Measurements from ENCODE around the gene ADORA2B. TPM values are rescaled to one million over a fixed set of nuclear protein-coding genes. Genes with fewer than 3 reads are reported as not detected.

ADORA2B gene
- total and polyA plus RNA-seq, 2 of the 4 experiments (the other 2 are of a cell fraction): 5.2 to 5.5 TPM

DNA sequence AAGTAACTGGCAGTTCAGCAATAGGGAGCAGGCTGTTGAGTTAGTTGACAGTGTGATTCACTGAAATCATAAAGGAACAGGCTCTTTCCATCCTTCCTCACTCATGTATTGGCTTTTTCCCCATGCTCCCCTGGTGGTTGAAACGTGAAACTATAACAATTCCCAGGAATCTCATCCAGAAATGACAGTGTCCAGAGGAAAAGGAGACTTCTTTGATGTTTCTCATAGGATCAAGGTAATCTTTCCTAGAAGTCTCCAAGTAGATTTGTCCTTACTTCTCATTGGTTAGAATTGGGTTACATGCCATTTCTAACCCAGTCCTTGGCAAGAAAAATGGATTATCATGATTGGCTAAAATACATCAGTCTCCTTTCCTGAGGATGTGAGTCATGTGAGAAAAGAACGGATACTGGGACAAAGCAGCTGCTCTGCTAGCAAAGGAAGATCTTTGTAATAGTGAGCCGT lies 69.0 kb downstream of the ADORA2B start:
- H2BK15ac ChIP-seq (ENCODE audit: low read depth, low read length): no peak overlapping the region
- H3K4me3 ChIP-seq (ENCODE audit: insufficient read depth, low read depth, low read length): no peak overlapping the region
- intact Hi-C loops (cut with micrococcal nuclease): no loop called here
- H4K91ac ChIP-seq (ENCODE audit: insufficient read depth, low read depth, low read length): no peak overlapping the region
- no peak overlapping the region for H2BK20ac ChIP-seq (ENCODE audit: low read depth, low read length)
- H3K23ac ChIP-seq (ENCODE audit: low read depth, low read length): no peak overlapping the region
- H3K9me3 ChIP-seq (ENCODE audit: control insufficient read depth, insufficient read depth, low read length): no peaks in the 10 kb centered on the region
- peak overlapping the region; percentile 50; the same call in 1 of the 2 replicates for H4K5ac ChIP-seq (ENCODE audit: low read depth, low read length)
- in situ Hi-C loops (cut with MboI; ENCODE audit: low sequenced_read_pairs): no loop called here
- CTCF ChIA-PET: interaction anchor here (0.6 to 1.0 kb wide), 5 partner anchors 9 to 190 kb away, joined by 3 to 4 read pairs (median 3); no protein-coding TSS in a partner anchor
- no peak overlapping the region for H3K27ac ChIP-seq (ENCODE audit: insufficient read depth, low read length)
- H2AK5ac ChIP-seq (ENCODE audit: low read depth, low read length): no peak overlapping the region
- H3K4me1 ChIP-seq (ENCODE audit: control insufficient read depth, insufficient read depth, low read length): peaks cover 5% of the 10 kb centered on the region
- no peaks in the 10 kb centered on the region for H3K27me3 ChIP-seq (ENCODE audit: control insufficient read depth, insufficient read depth, low read length)
- BruUV-seq (replicated peaks): no TSS peak
- H3K4me2 ChIP-seq (ENCODE audit: low read depth, low read length): peak overlapping the region; percentile 78; the same call in 1 of the 2 replicates
- no peak overlapping the region for H3K4ac ChIP-seq (ENCODE audit: low read depth, low read length)
- WGBS, 2 experiments (ENCODE audit: extremely low coverage in 2 of 2, insufficient read length in 1 of 2): no CpG with 5 or more reads among the region's 3 CpGs
- H3K9me1 ChIP-seq (ENCODE audit: insufficient read depth, low read length): peaks cover 4% of the 10 kb centered on the region; the same call in 1 of the 2 replicates
- H2AK9ac ChIP-seq (replicated peaks; ENCODE audit: low read depth, low read length, poor library complexity): no peak overlapping the region
- TF ChIP-seq CEBPB (IDR thresholded peaks at IDR 0.05; ENCODE audit: low read depth, low read length) (no peak), MAZ (IDR thresholded peaks at IDR 0.05; ENCODE audit: borderline replicate concordance, low read depth, low read length) (no peak), RCOR1 (IDR thresholded peaks at IDR 0.05; ENCODE audit: insufficient replicate concordance, low read length) (no peak), POLR2A (IDR thresholded peaks at IDR 0.05; ENCODE audit: low read depth, low read length) (no peak), NFE2L2 (IDR thresholded peaks at IDR 0.05; ENCODE audit: low read depth, low read length) (no peak), RFX5 (IDR thresholded peaks at IDR 0.05; ENCODE audit: low read depth, low read length) (no peak), BHLHE40 (IDR thresholded peaks at IDR 0.05; ENCODE audit: low read depth, low read length) (no peak), RAD21 (IDR thresholded peaks at IDR 0.05; ENCODE audit: low read length) (peak; percentile 41), MXI1 (IDR thresholded peaks at IDR 0.05; ENCODE audit: borderline replicate concordance, low read depth, low read length) (no peak), CHD1 (IDR thresholded peaks at IDR 0.05; ENCODE audit: low read depth, low read length) (no peak), MAFK (IDR thresholded peaks at IDR 0.05; ENCODE audit: low read depth, low read length) (no peak), CTCF (conservative IDR thresholded peaks at IDR 0.05; ENCODE audit: low read depth, low read length) (peak; percentile 67), FOS (IDR thresholded peaks at IDR 0.05; ENCODE audit: low read depth, low read length) (no peak; the same call in 1 of the 2 replicates)
- TF ChIP-seq, protein P1, sequence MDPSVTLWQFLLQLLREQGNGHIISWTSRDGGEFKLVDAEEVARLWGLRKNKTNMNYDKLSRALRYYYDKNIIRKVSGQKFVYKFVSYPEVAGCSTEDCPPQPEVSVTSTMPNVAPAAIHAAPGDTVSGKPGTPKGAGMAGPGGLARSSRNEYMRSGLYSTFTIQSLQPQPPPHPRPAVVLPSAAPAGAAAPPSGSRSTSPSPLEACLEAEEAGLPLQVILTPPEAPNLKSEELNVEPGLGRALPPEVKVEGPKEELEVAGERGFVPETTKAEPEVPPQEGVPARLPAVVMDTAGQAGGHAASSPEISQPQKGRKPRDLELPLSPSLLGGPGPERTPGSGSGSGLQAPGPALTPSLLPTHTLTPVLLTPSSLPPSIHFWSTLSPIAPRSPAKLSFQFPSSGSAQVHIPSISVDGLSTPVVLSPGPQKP (IDR thresholded peaks at IDR 0.05; ENCODE audit: borderline replicate concordance, low read depth, low read length): no peak
- H3K79me1 ChIP-seq (ENCODE audit: low read depth in 1 of 2, low read length in 2 of 2): peaks cover under 1 to 37% of the 10 kb centered on the region in 2 experiments; a peak in 3 of 4 replicates
- DNase-seq (peak; percentile 91), ATAC-seq (ENCODE audit: low read depth) (peak; percentile 83)
- H4K20me1 ChIP-seq (ENCODE audit: insufficient read depth, low read length): no peaks in the 10 kb centered on the region; the same call in none of the 2 replicates
- peaks cover 9% of the 10 kb centered on the region for H3K36me3 ChIP-seq (ENCODE audit: control insufficient read depth, insufficient read depth, low read length)
- H2BK5ac ChIP-seq (ENCODE audit: low read depth, low read length, poor library complexity, severe bottlenecking): peak overlapping the region; percentile 67
- H3K9ac ChIP-seq (ENCODE audit: low read depth, low read length): no peak overlapping the region
- no peak overlapping the region for H2AFZ ChIP-seq (replicated peaks; ENCODE audit: low read length, poor library complexity)
- no peak overlapping the region for H2BK120ac ChIP-seq (ENCODE audit: low read depth, low read length)
- H3K14ac ChIP-seq (replicated peaks; ENCODE audit: low read depth, low read length): no peak overlapping the region
- no peak overlapping the region for H3K56ac ChIP-seq (ENCODE audit: extremely low read depth, insufficient read depth, low read length)
- POLR2A ChIA-PET (ENCODE audit: unreplicated experiment): no interaction called here
- no peak overlapping the region for H4K8ac ChIP-seq (ENCODE audit: low read depth in 2 of 2, low read length in 2 of 2)
- dilution Hi-C loops (cut with HindIII; ENCODE audit: low sequenced_read_pairs, unreplicated experiment): no loop called here
- H3K18ac ChIP-seq (ENCODE audit: low read depth, low read length): no peak overlapping the region

Data from IMR-90 (cell line).